ENCODE measurements around the gene LRRC42.
"Not testable (repeated sequence)": the region's sequence is repeated elsewhere in the genome, so short reads cannot be mapped to it uniquely, and the experiment has no call there.

GRCh38 chr1:53994516-53994915 lies 48.4 kb downstream of the LRRC42 start:
- not testable (repeated sequence) for TF ChIP-seq EZH2 (IDR thresholded peaks at IDR 0.05; ENCODE audit: borderline replicate concordance, low read length)
- TF ChIP-seq, protein P1, sequence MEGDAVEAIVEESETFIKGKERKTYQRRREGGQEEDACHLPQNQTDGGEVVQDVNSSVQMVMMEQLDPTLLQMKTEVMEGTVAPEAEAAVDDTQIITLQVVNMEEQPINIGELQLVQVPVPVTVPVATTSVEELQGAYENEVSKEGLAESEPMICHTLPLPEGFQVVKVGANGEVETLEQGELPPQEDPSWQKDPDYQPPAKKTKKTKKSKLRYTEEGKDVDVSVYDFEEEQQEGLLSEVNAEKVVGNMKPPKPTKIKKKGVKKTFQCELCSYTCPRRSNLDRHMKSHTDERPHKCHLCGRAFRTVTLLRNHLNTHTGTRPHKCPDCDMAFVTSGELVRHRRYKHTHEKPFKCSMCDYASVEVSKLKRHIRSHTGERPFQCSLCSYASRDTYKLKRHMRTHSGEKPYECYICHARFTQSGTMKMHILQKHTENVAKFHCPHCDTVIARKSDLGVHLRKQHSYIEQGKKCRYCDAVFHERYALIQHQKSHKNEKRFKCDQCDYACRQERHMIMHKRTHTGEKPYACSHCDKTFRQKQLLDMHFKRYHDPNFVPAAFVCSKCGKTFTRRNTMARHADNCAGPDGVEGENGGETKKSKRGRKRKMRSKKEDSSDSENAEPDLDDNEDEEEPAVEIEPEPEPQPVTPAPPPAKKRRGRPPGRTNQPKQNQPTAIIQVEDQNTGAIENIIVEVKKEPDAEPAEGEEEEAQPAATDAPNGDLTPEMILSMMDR (conservative IDR thresholded peaks at IDR 0.05 in 1 of 2, IDR thresholded peaks at IDR 0.05 in 1 of 2; ENCODE audit: extremely low read depth in 1 of 2, insufficient read depth in 1 of 2, low read depth in 1 of 2, low read length in 2 of 2): not testable (repeated sequence)

All from mammary epithelial cell (primary cell).